T-helper 1 cell (primary cell): Measurements from ENCODE around the gene SAMM50.
A peak's percentile ranks its signal among the peaks of the same experiment; 100 is the strongest.

Source experiments
- DNase-seq, 5 donors: peaks; one replicate each; pipeline ENCODE4 v3.0.0-alpha.2; 2012 to 2020

SAMM50 gene

DNA sequence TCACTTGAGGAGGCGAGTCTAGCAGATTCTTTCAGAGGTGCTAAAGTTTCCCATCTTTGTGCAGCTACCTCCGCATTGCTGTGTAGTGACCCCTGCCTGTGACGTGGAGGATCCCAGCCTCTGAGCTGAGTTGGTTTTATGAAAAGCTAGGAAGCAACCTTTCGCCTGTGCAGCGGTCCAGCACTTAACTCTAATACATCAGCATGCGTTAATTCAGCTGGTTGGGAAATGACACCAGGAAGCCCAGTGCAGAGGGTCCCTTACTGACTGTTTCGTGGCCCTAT lies 8.9 kb upstream of the SAMM50 start:
- DNase-seq = no peak

DNA sequence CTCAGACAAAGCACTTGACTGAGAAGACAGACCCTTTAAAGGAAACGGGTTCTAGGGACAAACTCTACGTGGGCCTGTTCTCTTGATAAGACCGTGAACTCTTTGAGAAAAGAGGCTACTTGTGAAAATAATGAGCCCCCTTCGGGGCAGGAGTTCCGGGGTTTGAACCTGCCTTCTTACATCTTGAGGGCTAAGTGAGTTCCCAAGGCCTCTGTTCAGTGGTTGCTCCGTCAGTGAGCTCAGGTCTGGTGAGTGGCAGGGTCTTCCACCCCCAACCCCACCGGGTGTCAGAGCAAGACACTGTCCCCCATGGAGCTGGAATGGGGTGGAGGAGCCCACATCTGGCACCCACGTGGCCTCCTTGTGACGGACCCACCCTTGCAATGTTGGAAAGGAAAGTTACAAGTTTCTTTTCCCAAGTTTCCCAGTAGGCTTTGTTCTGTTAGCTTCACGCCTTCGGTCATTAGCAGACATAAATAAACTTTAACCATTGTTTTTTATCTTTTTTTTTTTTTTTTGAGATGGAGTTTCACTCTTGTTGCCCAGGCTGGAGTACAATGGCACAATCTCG lies 6.3 kb upstream of the SAMM50 start:
- DNase-seq = no peak

DNA sequence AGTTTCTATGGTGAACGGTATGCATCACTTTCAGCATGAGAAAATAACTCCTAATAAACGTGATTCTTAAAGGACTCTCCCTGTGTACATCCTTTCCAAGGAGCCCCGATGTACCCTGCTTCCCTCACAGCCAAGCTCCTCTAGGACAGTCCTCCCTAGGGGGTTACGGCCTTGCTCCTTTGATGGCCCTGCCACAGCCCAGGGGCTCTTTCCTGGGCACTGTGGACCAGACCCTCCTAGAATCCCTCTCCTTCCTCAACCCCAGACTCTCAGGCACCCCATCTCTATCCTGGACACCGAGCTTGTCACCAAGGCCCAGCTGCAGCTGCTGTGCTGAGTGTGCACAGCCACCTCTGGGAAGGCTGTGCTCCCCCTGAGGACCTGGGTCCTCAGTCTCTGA lies 3.9 kb upstream of the SAMM50 start:
- DNase-seq = no peak

DNA sequence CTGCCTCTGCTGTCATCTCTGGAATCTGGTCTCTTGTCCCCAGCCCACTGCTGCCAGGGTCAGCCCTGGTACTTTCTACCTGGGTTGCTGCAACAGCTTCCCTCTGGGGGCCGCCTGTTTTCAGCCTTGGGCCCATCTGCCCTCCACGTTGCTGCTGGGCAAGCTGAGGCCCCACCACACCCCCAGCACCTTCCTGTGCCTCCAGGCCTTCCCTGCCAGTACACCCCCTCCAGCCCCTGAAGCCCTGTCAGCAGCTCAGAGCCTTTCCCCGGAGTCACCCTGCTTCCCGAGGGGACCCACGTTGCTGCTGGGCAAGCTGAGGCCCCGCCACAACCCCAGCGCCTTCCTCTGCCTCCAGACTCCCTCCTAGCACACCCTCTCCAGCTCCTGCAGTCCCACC lies 3.3 kb upstream of the SAMM50 start:
- no peak for DNase-seq

DNA sequence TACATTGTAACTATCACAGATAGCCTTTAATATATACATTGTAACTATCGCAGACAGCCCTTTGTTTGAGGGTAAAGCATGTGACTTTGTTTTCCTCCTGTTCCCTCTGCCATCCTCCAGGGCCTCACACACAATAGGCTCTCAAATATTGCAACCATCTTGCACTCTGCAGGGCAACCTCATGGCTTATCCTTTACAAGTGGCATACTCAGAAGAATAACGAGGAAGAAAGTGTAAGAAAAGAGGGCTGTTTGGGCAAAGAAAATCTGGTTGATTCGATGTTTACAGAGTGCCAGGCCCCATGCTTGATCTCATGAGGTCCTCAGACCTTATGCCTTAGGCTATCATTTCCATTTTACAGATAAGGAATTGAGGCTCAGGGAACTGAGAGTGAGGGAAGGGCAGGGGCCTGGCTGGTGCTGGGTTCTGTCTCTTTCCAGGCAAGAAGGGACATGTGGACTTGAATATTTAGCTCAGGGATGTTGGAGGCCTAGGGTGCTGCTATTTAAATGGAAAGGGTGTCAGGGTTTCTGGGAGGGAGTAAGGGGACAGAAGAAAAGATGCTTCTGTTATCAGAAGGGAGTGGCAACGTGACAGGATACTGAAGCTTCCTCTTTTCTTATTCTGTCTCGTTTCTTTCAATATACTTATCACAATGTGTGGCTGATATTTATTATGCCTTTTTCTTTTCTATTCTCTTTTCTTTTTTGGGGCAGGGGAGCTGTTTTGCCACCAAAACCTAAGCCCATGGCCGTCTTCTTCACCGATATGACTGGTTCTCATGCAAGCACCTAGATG lies 1.1 kb upstream of the SAMM50 start:
- DNase-seq = no peak

DNA sequence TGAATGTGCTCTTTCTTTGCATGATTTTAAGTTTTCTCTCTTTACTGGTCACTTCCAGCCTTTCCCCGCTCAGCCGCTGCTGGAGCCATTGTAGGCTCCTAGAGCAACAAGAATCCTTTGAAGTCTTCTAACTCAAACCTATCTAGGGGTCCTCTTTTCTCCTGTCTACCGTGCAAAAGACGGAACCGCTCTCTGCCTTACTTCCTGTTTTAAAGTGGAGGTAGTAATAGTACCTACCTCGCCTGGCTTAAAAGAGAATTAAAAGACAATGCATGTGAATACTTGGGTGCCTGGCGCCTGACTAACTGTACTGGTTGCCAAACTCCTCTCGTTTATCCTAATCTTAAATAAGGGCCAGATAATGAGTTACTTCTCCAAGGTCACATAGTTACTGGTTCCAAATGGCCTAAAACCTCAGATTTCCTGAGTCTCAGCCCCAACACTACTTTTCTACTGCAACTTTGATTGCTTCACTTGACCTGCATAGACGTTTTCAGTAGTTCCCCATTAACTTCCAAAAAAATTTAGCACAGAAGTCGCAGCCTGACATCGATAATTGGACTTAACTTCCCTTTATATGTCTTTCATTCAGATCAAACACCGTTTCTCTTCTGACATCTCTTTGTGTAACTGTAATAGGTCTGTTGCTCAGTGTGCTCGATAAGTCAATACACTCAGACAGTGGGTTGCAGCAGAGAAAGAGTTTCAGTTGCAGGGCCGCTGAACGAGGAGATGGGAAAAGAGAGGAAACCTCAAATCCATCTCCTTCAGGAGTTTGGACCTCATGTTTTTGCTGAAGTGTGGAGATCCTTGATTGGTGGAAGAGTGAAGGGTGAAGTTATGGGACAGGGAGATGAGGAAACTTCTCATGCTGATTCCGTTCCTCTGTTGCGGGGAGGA lies 891 bp downstream of the SAMM50 start:
- peak in 1 of 5 donors; percentile 25 for DNase-seq

DNA sequence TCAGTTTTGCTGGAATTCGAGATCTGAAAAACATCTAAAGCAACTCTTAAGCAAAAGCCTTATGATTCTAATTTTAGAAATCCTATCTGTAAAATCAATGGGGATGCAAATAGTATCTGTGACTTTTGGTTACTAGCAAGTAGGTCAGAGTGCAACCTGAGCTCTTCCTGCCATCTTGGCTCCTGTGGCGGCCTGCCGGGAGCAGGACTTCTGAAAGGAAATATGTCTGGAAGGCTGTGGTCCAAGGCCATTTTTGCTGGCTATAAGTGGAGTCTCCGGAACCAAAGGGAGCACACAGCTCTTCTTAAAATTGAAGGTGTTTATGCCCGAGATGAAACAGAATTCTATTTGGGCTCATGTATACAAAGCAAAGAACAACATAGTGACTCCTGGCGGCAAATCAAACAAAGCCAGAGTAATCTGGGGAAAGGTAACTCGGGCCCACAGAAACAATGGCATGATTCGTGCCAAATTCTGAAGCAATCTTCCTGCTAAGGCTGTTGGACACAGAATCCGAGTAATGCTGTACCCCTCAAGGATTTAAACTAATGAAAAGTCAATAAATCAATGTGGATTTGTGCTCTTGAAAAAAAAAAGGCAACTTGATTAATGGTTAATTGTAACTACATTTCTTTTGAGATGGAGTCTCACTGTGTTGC lies 1.7 kb downstream of the SAMM50 start:
- DNase-seq = no peak

DNA sequence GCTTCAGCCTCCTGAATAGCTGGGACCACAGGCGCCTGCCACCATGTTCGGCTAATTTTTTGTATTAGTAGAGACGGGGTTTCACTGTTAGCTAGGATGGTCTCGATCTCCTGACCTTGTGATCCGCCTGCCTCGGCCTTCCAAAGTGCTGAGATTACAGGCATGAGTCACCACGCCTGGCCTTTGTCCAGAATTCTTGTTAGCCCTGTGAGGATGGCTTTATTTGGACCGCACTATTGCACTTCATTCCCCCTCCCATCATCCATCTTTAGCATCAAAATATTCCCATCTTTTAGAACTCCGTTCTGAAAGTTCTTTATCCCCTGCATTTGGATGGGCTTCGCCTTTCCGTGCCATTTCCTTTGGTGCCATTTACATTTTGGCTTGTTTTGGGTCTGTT lies 2.6 kb downstream of the SAMM50 start:
- DNase-seq = no peak

DNA sequence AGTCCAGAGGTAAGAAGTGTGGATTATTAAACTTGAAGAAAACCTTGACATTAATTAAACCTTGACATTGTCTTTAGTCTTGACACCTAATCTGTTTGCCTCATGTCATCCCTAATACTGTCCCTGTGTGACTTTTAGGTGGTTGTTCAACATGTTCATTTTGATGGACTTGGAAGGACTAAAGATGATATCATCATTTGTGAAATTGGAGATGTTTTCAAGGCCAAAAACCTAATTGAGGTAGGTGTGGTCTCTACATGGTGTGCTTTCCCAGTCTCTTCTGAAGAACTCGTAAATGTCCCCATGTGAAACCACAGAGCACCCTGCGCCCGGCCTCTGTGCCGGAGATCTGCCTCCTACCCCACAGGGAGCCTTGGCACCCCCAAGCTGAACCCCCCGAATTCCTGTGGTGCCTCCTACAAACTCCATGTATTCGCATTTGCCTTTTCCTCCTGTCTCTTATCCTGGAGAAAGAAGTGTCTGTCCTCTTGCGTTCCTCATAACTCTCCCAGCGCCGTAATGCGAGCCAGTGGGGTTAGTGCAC lies 9.1 kb downstream of the SAMM50 start:
- DNase-seq = no peak

DNA sequence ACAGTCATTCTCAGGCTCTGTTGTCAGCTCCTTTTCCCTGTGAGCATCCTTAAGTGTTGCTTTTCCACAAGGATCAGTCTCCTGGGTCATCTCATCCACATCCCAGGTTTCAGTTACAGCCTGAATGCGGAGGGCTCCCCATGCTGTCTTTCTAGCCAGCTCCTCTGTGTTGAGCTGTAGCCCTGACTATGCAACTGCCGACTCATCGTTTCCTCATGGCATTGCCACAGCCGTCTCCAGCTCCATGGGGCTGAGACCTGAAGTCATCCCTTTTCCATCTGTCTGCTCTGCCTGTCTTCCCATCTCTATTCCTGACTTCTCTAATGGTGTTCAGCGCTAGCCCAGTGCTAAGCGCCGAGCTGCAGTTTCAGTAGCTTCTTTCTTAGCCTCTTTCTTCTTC lies 11.8 kb downstream of the SAMM50 start:
- no peak for DNase-seq

DNA sequence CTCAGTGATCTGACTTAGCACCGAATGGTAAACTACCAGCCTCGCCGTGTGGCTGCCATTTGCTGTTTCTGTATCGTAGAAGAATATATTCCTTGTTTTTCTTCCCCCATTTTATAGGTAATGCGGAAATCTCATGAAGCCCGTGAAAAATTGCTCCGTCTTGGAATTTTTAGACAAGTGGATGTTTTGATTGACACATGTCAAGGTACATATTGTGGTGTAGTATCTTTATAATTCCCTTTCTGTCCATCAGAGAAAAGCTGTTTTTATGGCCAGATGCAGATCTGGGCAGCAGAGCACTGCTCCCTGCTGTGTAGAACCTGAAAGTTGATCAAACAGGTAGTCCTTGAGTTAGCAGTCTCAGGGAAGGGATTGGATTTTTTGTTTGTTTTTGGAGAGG lies 13.4 kb downstream of the SAMM50 start:
- DNase-seq = no peak

DNA sequence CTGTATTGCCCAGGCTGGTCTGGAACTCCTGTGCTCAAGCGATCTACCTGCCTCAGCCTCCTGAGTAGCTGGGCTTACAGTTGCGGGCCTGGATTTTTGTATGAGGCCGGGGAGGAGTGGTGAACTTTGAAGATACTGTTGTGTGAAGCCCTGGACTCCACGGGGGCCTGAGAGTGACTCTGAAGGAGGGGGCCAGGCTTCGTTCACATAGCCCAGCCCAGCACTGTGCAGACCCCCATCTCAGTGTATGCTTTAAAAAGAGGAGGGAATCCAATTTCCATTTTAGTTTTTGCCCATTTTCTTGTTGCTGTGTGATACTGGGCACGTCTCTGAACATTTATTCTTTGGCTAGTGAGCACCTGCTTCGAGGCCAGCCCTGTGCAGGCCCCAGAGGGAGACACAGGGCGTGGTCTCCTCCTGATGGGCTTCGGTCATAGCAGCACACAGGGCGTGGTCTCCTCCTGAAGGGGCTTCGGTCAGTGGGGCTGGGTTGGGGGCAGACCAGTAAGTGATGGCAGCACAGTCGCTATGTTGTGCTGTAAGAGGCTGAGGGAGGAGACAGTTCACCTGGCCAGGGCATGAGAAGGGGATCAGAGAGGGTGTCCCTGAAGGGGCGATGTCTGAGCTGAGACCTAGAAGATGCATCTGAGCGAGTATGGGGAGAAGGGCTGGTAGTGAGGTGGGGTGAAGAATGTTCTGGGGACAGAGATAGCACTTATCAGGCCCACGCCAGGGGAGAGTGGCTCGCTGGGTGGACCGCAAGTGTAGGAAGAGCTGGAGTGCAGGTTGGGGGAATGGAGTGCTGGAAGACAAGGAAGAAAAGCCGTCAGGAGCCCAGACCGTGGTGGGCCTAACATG lies 14.0 kb downstream of the SAMM50 start:
- DNase-seq = no peak

DNA sequence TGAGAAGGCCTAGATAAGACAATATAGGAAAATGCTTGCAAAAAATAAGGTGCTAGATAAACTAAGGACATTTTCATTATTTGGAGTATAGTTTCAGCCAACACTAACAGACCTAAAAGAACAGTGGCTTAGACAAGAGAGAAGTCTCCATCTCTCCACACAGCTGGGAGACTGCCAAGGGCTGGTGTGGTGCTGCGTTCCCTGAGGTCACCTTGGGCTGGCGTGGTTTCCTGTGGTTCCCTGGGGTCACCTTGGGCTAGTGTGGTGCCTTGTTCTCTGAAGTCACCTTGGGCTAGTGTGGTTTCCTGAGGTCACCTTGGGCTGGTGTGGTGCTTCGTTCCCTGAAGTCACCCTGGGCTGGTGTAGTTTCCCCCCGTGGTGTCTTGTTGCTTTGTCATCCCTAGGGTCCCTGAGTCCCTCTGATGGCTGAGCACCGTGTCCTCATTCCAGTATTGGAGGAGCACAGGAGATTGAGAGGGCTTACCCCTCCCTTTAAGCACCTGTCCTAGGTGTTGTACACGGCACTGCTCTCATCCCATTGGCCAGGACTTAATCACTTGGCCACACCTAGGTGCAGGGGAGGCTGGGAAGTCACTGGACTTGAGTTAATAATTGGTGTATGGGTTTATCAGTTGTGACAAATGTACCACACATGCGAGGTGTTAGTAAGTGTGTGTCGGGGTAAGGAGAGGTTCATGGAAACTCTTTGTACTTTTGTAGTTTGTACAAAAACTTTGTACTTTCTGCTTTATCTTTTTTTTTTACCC lies 14.9 kb downstream of the SAMM50 start:
- DNase-seq = no peak

DNA sequence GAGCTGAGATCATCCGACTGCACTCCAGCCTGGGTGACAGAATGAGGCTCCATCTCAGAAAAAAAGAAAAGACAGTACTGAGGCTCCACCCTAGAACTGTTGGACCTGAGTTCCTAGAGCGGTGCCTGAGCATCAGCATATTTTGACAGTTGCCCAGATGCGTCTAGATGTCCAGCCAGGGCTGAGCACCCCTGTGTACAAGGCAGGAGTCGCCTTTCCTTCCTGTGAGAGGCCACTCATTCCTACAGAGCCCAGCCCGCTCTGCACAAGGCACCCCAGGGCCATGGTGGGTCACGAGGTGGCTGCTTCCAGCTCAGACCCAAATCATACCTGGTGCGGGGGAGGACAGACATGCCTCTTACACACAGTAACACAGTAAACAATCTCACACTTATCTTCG lies 15.9 kb downstream of the SAMM50 start:
- DNase-seq = no peak

DNA sequence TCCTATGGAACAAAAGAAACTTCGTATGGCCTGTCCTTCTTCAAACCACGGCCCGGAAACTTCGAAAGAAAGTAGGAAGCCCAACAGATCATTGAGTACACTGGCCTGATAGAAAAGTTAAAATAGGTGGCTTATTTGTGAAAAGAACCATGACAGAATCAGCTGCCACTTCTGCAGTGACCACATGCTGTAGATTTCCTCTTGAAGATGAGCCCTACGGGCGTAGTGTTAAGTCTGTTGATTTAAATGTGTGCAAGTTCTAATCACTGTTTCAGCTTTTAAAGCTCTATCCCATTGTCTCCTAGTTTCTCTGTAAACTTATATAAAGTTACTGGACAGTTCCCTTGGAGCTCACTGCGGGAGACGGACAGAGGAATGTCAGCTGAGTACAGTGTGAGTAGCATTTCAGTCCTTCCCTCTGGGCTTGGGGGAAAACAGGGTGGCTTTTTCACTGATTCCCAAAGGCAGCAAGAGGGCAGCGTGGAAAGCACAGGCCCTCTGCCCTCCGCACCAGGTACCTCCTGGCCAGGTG lies 17.8 kb downstream of the SAMM50 start:
- no peak for DNase-seq

DNA sequence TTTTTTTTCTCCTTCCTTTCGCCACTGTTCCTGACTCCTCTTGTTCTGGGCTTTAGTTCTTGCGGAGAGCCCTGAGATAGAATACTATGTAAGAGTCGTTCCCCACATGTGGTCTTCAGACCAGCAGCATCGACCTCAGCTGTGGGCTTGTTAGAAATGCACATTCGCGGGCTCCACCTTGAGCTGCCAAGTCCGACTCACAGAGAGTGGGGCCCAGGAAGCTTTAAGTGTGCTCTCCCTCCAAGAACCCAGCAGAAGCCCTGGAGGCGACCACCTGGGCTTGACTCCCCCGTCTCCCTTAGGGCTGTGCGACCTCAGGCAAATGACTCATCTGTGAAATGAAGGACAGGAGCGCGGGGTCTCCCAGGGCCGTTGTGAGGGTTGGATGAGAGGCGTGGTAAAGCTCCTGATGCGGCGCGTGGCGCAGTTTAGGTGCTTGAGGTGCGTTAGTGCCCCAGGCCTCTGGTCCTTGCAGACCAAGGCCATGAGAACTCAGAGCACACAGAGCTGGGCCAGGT lies 18.8 kb downstream of the SAMM50 start:
- no peak for DNase-seq

DNA sequence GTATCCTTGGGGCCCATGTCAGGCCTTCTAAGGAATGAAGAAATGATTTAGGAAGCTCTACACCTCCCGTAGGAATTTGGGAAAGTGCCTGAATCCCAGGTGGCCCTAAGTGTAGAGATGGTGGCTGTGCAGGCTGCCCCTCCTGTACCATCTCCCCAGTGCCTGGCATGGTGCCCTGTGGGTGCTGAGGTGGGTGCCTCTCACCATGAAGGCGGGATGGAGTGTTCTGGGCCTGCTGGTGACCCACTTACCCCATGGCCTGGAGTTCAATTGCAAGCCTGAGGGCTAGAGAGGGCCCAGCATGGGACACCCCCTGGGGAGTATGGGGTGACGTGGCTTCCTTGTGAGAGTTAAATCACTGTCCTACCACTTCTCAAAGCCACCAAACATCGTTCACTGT lies 19.8 kb downstream of the SAMM50 start:
- no peak for DNase-seq

DNA sequence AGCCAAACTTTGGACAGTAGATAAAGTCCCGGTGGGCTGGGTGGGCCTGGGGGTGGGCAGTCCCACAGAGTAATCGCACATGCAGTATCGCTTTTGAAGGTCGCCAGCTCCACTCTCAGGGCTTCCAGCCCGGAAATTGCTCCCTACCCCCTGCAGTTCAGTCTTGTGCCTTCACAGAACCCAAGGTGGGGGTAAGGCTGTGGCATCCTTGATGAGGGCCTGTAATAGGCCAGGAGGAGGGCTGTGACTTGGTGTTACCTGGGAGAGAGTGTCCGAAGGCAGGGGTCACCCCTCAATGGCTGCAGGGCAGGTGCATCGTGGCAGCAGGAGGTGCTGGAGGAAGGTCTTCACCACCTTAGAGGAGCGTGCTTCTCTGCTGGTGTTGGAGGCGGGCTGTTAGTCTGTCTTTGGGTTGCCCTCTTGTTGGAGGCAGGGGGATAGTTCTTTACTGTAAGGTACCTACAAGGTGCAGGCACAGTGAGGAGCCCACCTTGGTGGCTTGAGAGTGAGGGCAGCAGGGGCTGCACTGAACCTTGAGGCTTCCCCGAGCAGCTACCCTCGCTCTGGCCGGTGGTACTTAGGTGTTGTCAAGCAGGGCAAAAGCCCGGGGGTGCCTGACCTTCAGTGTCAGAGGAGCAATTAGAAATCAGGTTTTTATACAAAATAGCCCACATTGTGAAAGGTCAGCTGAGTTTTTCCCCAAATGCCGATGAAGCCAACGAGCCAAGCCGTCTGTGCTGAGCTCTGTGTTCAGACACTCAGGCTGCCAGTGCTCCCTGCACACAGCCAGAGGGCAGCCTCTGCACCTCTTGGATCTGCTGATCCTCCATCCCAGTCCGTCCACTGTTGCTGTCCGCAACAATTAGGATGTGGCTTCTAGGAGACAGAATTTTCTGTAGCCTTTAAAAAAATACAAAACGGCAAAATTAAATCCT lies 21.9 kb downstream of the SAMM50 start:
- DNase-seq = no peak

DNA sequence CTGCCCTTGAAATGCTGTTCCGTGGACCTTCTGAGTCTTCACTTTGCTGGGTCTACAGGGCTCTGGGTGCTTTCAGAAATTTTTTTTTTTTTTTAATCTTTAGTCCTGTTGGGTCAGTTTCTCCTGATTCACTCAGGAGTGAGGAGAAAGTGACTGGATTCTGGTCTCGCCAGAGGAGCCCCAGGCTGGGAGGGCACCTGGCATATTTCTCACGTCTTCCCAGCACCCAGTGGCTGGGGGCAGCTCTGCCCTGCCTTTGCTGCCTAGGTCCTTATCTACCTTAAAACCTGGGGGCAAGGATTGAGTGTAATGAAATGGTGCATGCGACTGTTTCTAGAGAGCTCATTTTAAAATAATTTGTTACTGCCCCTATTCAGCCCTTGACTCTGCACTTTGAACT lies 23.3 kb downstream of the SAMM50 start:
- no peak for DNase-seq

DNA sequence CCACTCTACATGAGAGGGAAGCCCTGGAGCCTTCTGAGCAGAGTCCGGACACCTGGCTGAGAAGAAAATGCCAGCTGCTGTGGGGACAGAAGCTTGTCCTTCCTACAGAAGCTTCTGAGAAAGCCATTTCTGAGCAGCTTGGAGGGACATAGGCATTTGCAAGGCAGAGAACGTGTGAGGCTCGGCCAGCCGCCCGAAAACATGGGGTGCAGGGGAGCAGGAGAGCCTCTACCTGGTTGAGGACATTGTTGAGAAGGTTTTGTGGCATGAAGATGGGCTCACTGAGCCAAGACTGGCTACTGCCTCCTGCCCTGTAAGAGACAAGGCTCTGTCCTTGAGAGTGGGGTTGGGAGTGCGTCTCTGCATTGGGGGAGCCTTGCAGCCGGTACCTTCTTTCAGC lies 25.3 kb downstream of the SAMM50 start:
- no peak for DNase-seq
